Lung (tissue), 12 donors: ENCODE results near the gene NMRAL1. TPM values are rescaled to one million over a fixed set of nuclear protein-coding genes. Genes with fewer than 3 reads are reported as not detected.

Source experiments
- ATAC-seq: fragments of 200-7000 bp; cut with Tn5 transposase; one replicate; pipeline ENCODE4 v1.9.1; 2020; ENCODE audit warnings: moderate number of reproducible peaks; ENCODE audit not compliant: insufficient read depth, low FRiP score
- DNase-seq, 3 donors: peaks; one replicate each; pipeline ENCODE4 v3.0.0-alpha.2; 2013 to 2017
- H3K27ac ChIP-seq, 2 donors: one replicate each; pipeline ENCODE4 v1.5.1; 2013; ENCODE audit warnings: mild to moderate bottlenecking in 2 of 2, moderate library complexity in 2 of 2, control low read depth in 1 of 2, inconsistent platforms in 1 of 2, low read depth in 1 of 2, low read length in 1 of 2
- H3K27me3 ChIP-seq, 3 donors: one replicate each; pipeline ENCODE4 v1.5.1; 2013; ENCODE audit warnings: low read length in 2 of 3; ENCODE audit not compliant: control insufficient read depth in 3 of 3, insufficient read depth in 3 of 3
- H3K36me3 ChIP-seq, 4 donors: one replicate each; pipeline ENCODE4 v1.5.1; 2013; ENCODE audit warnings: low read length in 4 of 4, mild to moderate bottlenecking in 1 of 4, moderate library complexity in 1 of 4; ENCODE audit not compliant: control insufficient read depth in 4 of 4, insufficient read depth in 4 of 4
- H3K4me1 ChIP-seq, 5 donors: one replicate each; pipeline ENCODE4 v1.5.1; 2013; ENCODE audit warnings: low read length in 5 of 5, mild to moderate bottlenecking in 2 of 5, moderate library complexity in 1 of 5; ENCODE audit not compliant: control insufficient read depth in 5 of 5, insufficient read depth in 5 of 5
- H3K4me3 ChIP-seq: one replicate; pipeline ENCODE4 v1.5.1; 2013; ENCODE audit warnings: mild to moderate bottlenecking, control low read depth, moderate library complexity
- H3K9ac ChIP-seq, 2 donors: one replicate each; pipeline ENCODE4 v1.5.1; 2013; ENCODE audit warnings: low read length in 2 of 2, control low read depth in 1 of 2; ENCODE audit not compliant: insufficient read depth in 1 of 2
- H3K9me3 ChIP-seq, 4 donors: one replicate each; pipeline ENCODE4 v1.5.1; 2013; ENCODE audit warnings: low read length in 3 of 4, mild to moderate bottlenecking in 1 of 4, moderate library complexity in 1 of 4; ENCODE audit not compliant: control insufficient read depth in 4 of 4, insufficient read depth in 3 of 4
- CTCF ChIP-seq: IDR thresholded peaks from 2 replicates; pipeline ENCODE4 v1.5.1; 2012; ENCODE audit warnings: mild to moderate bottlenecking; ENCODE audit errors: control extremely low read depth, extremely low read depth
- WGBS, 2 donors: extraction: QIAGEN DNeasy Blood & Tissue Kit; methylation state at CpG; one replicate each; pipeline ENCODE4 v1.1.7; 2013; 5-methylcytosine and 5-hydroxymethylcytosine counted together
- polyA plus RNA-seq, 2 donors: library from polyadenylated mRNA; stranded (reverse); fragments of 200-250 nt; gene quantifications; one replicate each; pipeline ENCODE4 v1.2.1, GENCODE V29; 2013
- total RNA-seq, 2 donors: library from RNA; depleted of rRNA in 1 of 2; stranded (reverse); fragments of >200 nt in 1 of 2; gene quantifications; one replicate each; pipeline ENCODE4 v1.2.1, GENCODE V29; 2014 to 2021
- donor health status: control.
- donor health status: control.
- donor health status: Bipolar disorder and iron deficiency.
- donor health status: healthy.
- donor health status: DM: yes; HTN: yes; CAD: no.

Gene NMRAL1
- total and polyA plus RNA-seq, 4 donors, result 23.4 to 57.4 (median 46.8) TPM

GRCh38 chr16:4425378-4426020 lies 48.9 kb downstream of the NMRAL1 start, which contains the start of gene DNAJA3:
DNAJA3 (plus strand) TSS chr16:4425868; CDS start chr16:4425882, 14 bp downstream.
- Histone ChIP-seq H3K4me3 (peak within 1 kb of the TSS; percentile 91), H3K9me3 (no peaks in the 10 kb centered on the region), H3K27ac (peak within 1 kb of the TSS; percentile 91 to 98), H3K36me3 (peaks cover 0 to 5% (median 0%) of the 10 kb centered on the region in 4 donors), H3K9ac (peak within 1 kb of the TSS; percentile 82 to 100), H3K4me1 (peaks cover 0 to 15% (median 7%) of the 10 kb centered on the region in 5 donors), H3K27me3 (no peaks in the 10 kb centered on the region)
- TF ChIP-seq CTCF, result no peak
- WGBS, 2 donors, result 0% methylated on average over 61 to 68 of the region's 68 CpGs
- peak; percentile 96 for ATAC-seq
- DNase-seq, result peak; percentile 93 to 97 (median 96)

- ATAC-seq, result no peak
- no peaks in the 10 kb centered on the region for H3K36me3 ChIP-seq
- H3K27me3 ChIP-seq, result no peaks in the 10 kb centered on the region
- peaks cover 0 to 12% (median 3%) of the 10 kb centered on the region in 5 donors for H3K4me1 ChIP-seq
- H3K9me3 ChIP-seq, result no peaks in the 10 kb centered on the region
- peak overlapping the region in 1 of 2 donors; percentile 39 for H3K27ac ChIP-seq
- no peak for TF ChIP-seq CTCF
- H3K4me3 ChIP-seq, result no peak overlapping the region
- H3K9ac ChIP-seq, result no peak overlapping the region
- WGBS, 2 donors, result 56 to 68% methylated on average over 8 of the region's 8 CpGs
- no peak for DNase-seq
Observed at GRCh38 chr16:4420505-4421105, 53.8 kb downstream of the NMRAL1 start.

GRCh38 chr16:4419402-4419959 lies 54.9 kb downstream of the NMRAL1 start:
- DNase-seq, result no peak
- TF ChIP-seq CTCF, result no peak
- no peak overlapping the region for H3K4me3 ChIP-seq
- WGBS, 2 donors, result 84 to 89% methylated on average over 7 of the region's 7 CpGs
- peaks cover 0 to 16% (median 5%) of the 10 kb centered on the region in 5 donors for H3K4me1 ChIP-seq
- ATAC-seq, result no peak
- no peak overlapping the region for H3K27ac ChIP-seq
- H3K27me3 ChIP-seq, result no peaks in the 10 kb centered on the region
- H3K36me3 ChIP-seq, result no peaks in the 10 kb centered on the region
- no peak overlapping the region for H3K9ac ChIP-seq
- H3K9me3 ChIP-seq, result no peaks in the 10 kb centered on the region
